ENCODE measurements around the gene PARVG. TPM values are rescaled to one million over a fixed set of nuclear protein-coding genes. Genes with fewer than 3 reads are reported as not detected.
"Not testable (repeated sequence)": the region's sequence is repeated elsewhere in the genome, so short reads cannot be mapped to it uniquely, and the experiment has no call there.

The PARVG gene
- polyA plus RNA-seq, 5 donors = 2.8 to 4.3 (median 3.7) TPM

GRCh38 chr22:44237290-44237689, 56.6 kb downstream of the PARVG start:
- no peak for DNase-seq

- not testable (repeated sequence) for DNase-seq
Measured at GRCh38 chr22:44241121-44241520, 60.4 kb downstream of the PARVG start.

GRCh38 chr22:44242946-44243724, 62.4 kb downstream of the PARVG start:
- no peak for DNase-seq

GRCh38 chr22:44243761-44244160, 63.0 kb downstream of the PARVG start:
- no peak for DNase-seq

DNA sequence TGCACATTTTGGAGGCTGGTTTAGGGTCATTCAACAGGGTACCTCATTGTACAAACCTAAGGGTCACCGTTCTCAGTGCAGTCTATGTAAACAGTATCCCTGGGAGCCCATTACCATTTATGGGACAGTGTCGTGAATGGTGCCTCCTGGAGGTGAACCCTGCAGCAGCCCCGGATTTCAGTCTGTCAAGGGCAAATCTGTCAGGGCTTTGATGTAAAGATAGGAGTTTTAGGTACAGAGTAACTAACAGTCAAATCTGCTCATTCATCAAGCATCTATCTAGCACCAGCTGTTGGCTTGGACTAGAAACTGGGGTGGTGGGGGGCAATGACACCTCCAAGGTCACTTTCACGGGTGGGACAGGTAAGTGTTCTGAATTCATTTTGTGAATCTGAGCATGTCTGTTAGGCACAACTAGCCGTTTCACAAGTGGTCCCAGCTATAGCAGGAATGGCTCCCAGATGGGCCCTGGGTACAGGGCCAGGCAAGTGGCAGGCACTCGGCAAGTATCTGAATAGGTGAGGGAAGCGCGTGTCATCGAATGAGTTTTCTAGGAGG, 63.6 kb downstream of the PARVG start:
- no peak for DNase-seq

- DNase-seq = no peak
Measured at GRCh38 chr22:44245438-44245837, 64.7 kb downstream of the PARVG start.

GRCh38 chr22:44245867-44246266, 65.1 kb downstream of the PARVG start:
- DNase-seq = no peak

GRCh38 chr22:44246615-44247326, 66.0 kb downstream of the PARVG start:
- DNase-seq = no peak

DNA sequence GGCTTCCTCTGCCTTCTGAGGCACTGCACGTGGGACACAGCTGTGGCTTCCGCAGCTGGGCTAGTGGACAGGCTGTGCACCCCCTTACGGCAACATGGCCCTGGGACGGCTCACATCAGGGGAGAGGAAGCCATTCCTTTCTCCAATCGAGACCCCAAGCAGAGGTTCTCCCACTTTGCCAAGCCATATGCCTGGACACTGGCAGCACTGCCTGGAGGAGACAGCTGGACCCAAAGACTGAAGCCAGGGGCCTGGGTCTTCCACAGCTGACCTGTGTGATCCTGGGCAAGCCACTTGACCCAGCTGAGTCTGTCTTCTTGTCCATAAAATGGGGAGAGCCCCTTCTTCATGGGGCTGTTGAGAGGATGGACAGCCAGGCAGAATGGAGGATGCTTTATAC, 66.6 kb downstream of the PARVG start:
- no peak for DNase-seq

GRCh38 chr22:44247923-44248892, 67.5 kb downstream of the PARVG start:
- DNase-seq = no peak

- DNase-seq = no peak
Measured at GRCh38 chr22:44248926-44249325, 68.2 kb downstream of the PARVG start.

- no peak for DNase-seq
Measured at GRCh38 chr22:44249376-44250147, 68.8 kb downstream of the PARVG start.

GRCh38 chr22:44254811-44255210, 74.1 kb downstream of the PARVG start:
- DNase-seq = no peak

DNA sequence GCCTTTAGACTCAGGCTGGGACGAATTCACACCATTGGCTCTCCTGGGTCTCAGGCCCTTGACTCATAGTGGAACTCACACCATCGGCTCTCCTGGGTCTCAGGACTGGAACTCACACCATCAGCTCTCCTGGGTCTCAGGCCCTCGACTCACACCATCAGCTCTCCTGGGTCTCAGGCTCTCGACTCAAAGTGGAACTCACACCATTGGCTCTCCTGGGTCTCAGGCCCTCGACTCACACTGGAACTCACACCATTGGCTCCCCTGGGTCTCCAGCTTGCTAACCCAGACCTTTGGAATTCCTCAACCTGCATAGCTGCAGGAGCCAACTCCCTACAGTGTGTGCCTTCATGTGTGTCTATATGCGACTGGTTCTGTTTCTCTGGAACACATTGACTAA, 75.4 kb downstream of the PARVG start:
- no peak for DNase-seq

GRCh38 chr22:44256556-44257485, 76.1 kb downstream of the PARVG start:
- DNase-seq = no peak
